Activated naive CD8-positive, alpha-beta T cell treated with anti-CD3 and anti-CD28 coated beads, Interleukin-2, amount 50 U/mL, for 24 hours (primary cell): ENCODE data around the gene SHROOM2.
"Not testable (repeated sequence)": the region's sequence is repeated elsewhere in the genome, so short reads cannot be mapped to it uniquely, and the experiment has no call there.

Source experiments
- ATAC-seq: fragments of 150-1000 bp; cut with Tn5 transposase; one replicate; pipeline ENCODE4 v1.10.0; 2021
- DNase-seq: peaks from one replicate; pipeline ENCODE4 v3.0.0; 2021
- H3K27ac Mint-ChIP-seq: one replicate; pipeline ENCODE4 v1.8.0; 2021; ENCODE audit warnings: mild to moderate bottlenecking, mixed read lengths
- H3K27me3 Mint-ChIP-seq: one replicate; pipeline ENCODE4 v1.8.0; 2021; ENCODE audit warnings: mixed read lengths
- H3K36me3 Mint-ChIP-seq: one replicate; pipeline ENCODE4 v1.8.0; 2021; ENCODE audit warnings: low read depth, mixed read lengths
- H3K4me1 Mint-ChIP-seq: one replicate; pipeline ENCODE4 v1.8.0; 2021; ENCODE audit warnings: mixed read lengths
- H3K4me3 Mint-ChIP-seq: one replicate; pipeline ENCODE4 v1.8.0; 2021; ENCODE audit warnings: mild to moderate bottlenecking, moderate library complexity, mixed read lengths
- H3K9me3 Mint-ChIP-seq: one replicate; pipeline ENCODE4 v1.8.0; 2021; ENCODE audit warnings: mixed read lengths

The SHROOM2 gene

GRCh38 chrX:9797384-9798360, 11.4 kb downstream of the SHROOM2 start:
- Mint-ChIP-seq H3K27ac (no peak overlapping the region), H3K4me3 (no peak overlapping the region), H3K36me3 (peaks cover 3% of the 10 kb centered on the region), H3K9me3 (peaks cover 17% of the 10 kb centered on the region), H3K27me3 (peaks cover 5% of the 10 kb centered on the region), H3K4me1 (no peaks in the 10 kb centered on the region)
- ATAC-seq = no peak
- no peak for DNase-seq

- Mint-ChIP-seq H3K27ac (no peak overlapping the region), H3K27me3 (peaks cover 3% of the 10 kb centered on the region), H3K36me3 (peaks cover 3% of the 10 kb centered on the region), H3K4me1 (no peaks in the 10 kb centered on the region), H3K9me3 (peaks cover 11% of the 10 kb centered on the region), H3K4me3 (no peak overlapping the region)
- ATAC-seq = no peak
- no peak for DNase-seq
Measured at GRCh38 chrX:9802737-9803136, 16.5 kb downstream of the SHROOM2 start.

GRCh38 chrX:9804444-9804843, 18.2 kb downstream of the SHROOM2 start:
- Mint-ChIP-seq H3K36me3 (peaks cover 3% of the 10 kb centered on the region), H3K27ac (no peak overlapping the region), H3K4me1 (no peaks in the 10 kb centered on the region), H3K27me3 (peaks cover 3% of the 10 kb centered on the region), H3K4me3 (no peak overlapping the region), H3K9me3 (peaks cover 11% of the 10 kb centered on the region)
- ATAC-seq = no peak
- DNase-seq = no peak

DNA sequence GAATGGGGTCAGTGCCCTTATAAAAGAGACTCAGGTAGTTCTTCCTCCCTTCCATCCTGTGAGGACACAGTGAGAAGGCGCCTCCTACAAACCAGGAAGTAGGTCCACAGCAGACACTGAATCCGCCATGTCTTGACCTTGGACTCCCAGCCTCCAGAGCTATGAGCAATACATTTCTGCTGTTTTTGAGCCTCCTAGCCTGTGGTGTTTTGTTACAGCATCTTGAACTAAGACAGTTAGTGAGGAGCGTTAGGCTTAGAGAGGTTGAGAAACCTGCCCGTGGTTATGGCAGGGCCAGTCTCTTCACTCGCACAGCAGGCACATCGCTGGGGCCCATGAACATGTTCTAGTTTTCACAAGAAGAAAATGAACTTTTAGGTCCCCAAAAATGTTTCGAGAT, 19.7 kb downstream of the SHROOM2 start:
- Mint-ChIP-seq H3K36me3 (no peaks in the 10 kb centered on the region), H3K9me3 (peaks cover under 1% of the 10 kb centered on the region), H3K4me1 (no peaks in the 10 kb centered on the region), H3K27ac (no peak overlapping the region), H3K4me3 (no peak overlapping the region), H3K27me3 (no peaks in the 10 kb centered on the region)
- ATAC-seq (no peak), DNase-seq (no peak)

DNA sequence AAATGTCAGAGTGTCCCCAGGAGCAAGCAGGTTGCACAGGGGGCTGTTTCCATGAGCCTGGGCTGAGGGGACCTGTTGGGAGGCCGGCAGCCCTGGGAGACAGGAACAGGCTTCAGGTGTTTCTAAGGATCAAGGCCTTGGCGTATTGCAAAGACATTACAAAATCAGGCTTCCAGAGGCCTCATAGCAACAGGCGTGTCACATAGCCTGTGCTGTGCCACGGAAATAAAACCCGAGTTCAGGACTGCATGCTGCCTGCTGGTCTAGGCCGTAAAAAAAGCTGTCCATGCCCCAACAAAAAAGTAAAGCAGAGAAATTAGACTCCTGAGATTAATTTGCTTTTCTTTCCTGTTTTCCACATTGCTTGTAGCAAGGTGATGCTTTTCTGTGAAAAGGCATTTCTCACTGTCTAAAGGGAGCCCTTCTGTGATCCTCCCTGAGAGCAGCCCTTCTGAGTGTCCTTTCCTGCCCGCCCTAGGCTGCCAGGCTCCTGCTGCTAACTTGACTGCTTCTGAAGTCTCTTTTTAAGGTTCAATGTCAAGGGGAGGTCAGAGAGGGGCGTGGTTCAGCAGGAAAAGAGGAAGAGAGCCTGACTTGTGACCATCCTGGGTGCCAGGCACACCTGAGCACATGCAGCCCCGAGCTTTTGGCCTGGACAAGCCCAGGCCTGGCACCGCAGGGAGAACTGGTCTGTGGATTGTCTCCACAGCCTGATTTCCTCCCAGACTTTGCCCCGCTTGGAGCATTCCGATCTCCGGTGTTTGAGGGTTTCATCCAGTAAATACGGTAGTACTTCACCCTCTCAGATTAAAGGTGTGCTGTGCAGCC, 21.3 kb downstream of the SHROOM2 start:
- Mint-ChIP-seq H3K4me3 (no peak overlapping the region), H3K4me1 (no peaks in the 10 kb centered on the region), H3K27me3 (no peaks in the 10 kb centered on the region), H3K36me3 (no peaks in the 10 kb centered on the region), H3K27ac (no peak overlapping the region), H3K9me3 (no peaks in the 10 kb centered on the region)
- DNase-seq (no peak), ATAC-seq (no peak)

- not testable (repeated sequence) for DNase-seq, H3K27ac Mint-ChIP-seq, H3K9me3 Mint-ChIP-seq, H3K4me3 Mint-ChIP-seq, H3K27me3 Mint-ChIP-seq, ATAC-seq, H3K36me3 Mint-ChIP-seq, H3K4me1 Mint-ChIP-seq
Measured at GRCh38 chrX:9809876-9810275, 23.6 kb downstream of the SHROOM2 start.

GRCh38 chrX:9811086-9811485, 24.9 kb downstream of the SHROOM2 start:
- not testable (repeated sequence) for ATAC-seq, H3K9me3 Mint-ChIP-seq, H3K36me3 Mint-ChIP-seq, H3K27ac Mint-ChIP-seq, H3K4me3 Mint-ChIP-seq, DNase-seq, H3K27me3 Mint-ChIP-seq, H3K4me1 Mint-ChIP-seq

- Mint-ChIP-seq H3K4me1 (no peaks in the 10 kb centered on the region), H3K27ac (no peak overlapping the region), H3K9me3 (no peaks in the 10 kb centered on the region), H3K27me3 (peaks cover 12% of the 10 kb centered on the region), H3K4me3 (no peak overlapping the region), H3K36me3 (no peaks in the 10 kb centered on the region)
- ATAC-seq = no peak
- DNase-seq = no peak
Measured at GRCh38 chrX:9816084-9816700, 30.0 kb downstream of the SHROOM2 start.

- Mint-ChIP-seq H3K36me3 (no peaks in the 10 kb centered on the region), H3K4me1 (no peaks in the 10 kb centered on the region), H3K4me3 (no peak overlapping the region), H3K9me3 (no peaks in the 10 kb centered on the region), H3K27me3 (peaks cover 9% of the 10 kb centered on the region), H3K27ac (no peak overlapping the region)
- DNase-seq (no peak), ATAC-seq (no peak)
Measured at GRCh38 chrX:9821572-9821971, 35.3 kb downstream of the SHROOM2 start.

GRCh38 chrX:9824554-9824953, 38.3 kb downstream of the SHROOM2 start:
- ATAC-seq (no peak), DNase-seq (no peak)
- Mint-ChIP-seq H3K36me3 (no peaks in the 10 kb centered on the region), H3K27ac (no peak overlapping the region), H3K9me3 (no peaks in the 10 kb centered on the region), H3K4me1 (peaks cover 2% of the 10 kb centered on the region), H3K4me3 (no peak overlapping the region), H3K27me3 (peaks cover 9% of the 10 kb centered on the region)

DNA sequence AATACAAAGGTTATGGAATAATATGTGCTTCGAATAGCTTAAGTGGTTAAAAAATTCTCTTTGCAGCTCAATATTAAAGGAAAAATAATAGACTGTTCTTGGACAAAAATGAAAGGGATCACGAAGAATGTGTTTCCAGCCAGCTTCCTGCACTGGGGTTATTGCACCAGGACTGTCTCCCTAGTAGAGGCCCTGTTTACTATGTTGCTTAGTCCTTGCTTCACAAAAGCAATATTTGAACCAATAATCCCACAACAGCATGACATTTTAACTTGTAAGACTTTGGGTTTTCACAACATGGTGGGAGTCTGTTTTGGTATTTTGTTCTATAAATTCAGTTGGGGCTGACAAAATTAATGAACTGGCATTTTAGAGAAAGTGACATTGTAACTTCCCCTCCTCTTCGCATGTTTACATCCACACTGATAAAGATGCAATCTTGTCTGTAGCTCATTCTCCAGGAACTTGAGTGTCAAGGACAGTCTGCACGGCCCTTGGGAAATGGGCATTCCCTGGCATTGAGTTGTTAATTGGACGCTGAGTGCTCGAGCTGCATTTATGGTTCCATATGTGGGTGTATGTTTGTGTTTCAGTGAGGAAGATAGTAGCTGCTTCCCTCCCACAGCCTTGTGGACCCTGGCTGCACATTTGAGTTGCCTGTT, 39.0 kb downstream of the SHROOM2 start:
- no peak overlapping the region for H3K27ac Mint-ChIP-seq
- H3K4me3 Mint-ChIP-seq = no peak overlapping the region
- H3K9me3 Mint-ChIP-seq = no peaks in the 10 kb centered on the region
- H3K36me3 Mint-ChIP-seq = no peaks in the 10 kb centered on the region
- DNase-seq = no peak
- peaks cover 2% of the 10 kb centered on the region for H3K4me1 Mint-ChIP-seq
- peaks cover 9% of the 10 kb centered on the region for H3K27me3 Mint-ChIP-seq
- ATAC-seq = no peak

DNA sequence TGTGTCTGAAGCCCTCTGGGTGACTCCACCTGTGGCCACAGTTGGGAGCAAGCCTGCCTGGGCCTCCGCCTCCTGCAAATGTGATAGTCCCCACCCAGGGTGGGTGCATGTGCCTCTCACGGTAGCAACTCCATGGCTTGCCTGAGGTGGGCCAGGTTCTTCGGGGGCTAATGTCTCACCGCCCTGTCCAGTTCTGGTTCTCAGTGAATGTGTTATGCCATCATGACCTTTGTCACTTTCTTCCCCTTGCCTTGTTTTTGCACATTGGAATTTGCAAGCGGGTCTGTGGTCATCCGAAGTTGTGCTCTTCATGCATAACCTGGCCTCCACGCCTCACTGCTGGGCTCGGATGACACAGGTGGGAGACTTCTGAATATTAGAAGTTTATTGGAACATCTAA, 39.7 kb downstream of the SHROOM2 start:
- DNase-seq (no peak), ATAC-seq (no peak)
- no peak overlapping the region for H3K4me3 Mint-ChIP-seq
- peaks cover 11% of the 10 kb centered on the region for H3K27me3 Mint-ChIP-seq
- no peak overlapping the region for H3K27ac Mint-ChIP-seq
- H3K4me1 Mint-ChIP-seq = peaks cover 2% of the 10 kb centered on the region
- no peaks in the 10 kb centered on the region for H3K36me3 Mint-ChIP-seq
- H3K9me3 Mint-ChIP-seq = no peaks in the 10 kb centered on the region

DNA sequence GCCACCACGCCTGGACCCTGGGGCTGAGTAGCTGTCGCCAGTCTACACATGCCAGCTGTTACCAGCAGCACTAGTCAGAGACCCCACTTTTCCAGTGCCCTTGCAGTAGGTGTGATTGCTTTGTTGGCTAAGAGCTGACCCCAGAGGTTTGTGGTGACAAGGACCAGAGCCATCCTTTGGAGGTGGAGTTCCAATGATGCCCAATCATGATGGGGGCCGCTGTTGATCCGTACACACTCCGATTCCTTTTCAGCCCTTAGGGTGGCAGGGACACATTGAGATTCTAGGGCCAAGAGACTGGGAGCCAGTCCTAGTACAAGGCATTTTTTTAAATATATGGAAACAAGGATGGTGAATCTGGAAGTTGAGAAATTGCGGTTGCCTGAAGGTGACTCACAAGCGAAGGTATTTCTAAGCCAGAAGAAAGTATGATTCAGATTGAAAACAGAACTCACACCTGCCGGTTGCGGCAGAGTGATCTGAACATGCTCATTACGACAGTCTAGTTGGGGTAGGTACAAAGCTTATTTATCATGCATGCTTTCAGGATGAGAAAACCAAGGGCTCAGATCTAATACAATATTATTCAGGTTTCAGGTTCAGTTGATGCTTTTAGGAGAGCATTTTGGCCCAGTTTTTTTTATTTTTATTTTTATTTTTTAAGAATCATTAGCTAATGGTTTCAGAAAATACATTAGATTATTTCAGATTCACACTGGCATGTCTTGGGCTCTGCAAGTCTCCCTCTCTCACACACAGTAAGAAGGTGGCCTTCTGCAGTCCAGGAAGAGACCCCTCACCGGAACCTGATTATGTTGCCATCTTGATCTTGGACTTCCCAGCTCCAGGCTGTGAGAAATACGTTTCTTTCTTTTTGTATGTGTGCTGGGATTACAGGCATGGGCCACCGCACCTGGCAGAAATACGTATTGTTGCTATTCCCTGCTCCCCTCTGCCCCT, 43.4 kb downstream of the SHROOM2 start:
- DNase-seq (no peak), ATAC-seq (peak; percentile 79)
- H3K9me3 Mint-ChIP-seq = no peaks in the 10 kb centered on the region
- H3K4me3 Mint-ChIP-seq = no peak overlapping the region
- no peaks in the 10 kb centered on the region for H3K36me3 Mint-ChIP-seq
- H3K27ac Mint-ChIP-seq = no peak overlapping the region
- peaks cover 16% of the 10 kb centered on the region for H3K27me3 Mint-ChIP-seq
- H3K4me1 Mint-ChIP-seq = peaks cover 4% of the 10 kb centered on the region
